ENCODE results near the gene FXR1. TPM values are rescaled to one million over a fixed set of nuclear protein-coding genes. Genes with fewer than 3 reads are reported as not detected.

Gene FXR1
- total and polyA plus RNA-seq, 4 donors = 18.6 to 72.9 (median 46.6) TPM

DNA sequence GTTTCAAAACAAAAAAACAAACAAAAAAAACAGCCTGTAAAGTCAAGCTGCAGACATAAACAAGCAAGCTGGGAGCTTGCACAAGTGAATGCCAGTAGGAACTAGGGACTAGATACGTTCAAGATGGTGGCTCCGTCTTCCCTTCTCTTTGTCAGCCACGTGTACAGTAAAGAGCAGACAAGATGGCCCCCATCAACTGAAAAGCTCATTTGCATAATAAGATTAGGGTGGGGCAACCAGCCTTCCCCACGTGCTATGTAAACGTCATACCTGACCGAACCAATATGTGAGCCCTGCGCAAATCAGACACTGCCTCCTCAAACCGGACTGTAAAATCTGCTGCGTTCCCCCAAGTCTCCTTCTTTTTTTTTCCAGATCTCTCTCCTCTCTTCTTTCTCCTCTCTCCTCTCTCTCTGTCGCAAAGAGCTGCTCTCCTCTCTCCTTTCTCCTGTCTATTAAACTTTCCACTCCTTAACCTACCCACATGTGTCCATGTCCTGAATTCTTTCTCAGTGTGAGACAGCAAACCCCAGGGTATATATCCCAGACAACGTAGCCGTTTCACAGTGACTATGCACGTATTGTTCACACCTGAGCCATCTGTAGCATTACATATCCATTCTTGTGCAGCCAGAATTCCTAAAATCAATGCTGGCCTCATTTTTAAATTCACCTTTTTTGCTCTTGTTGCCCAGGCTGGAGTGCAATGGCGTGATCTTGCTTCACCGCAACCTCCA is 31.2 kb upstream of the FXR1 start:
- TF ChIP-seq RXRA (IDR thresholded peaks at IDR 0.05) = no peak
- no peak for TF ChIP-seq JUND (IDR thresholded peaks at IDR 0.05)
- no peak for TF ChIP-seq HNF4A (conservative IDR thresholded peaks at IDR 0.05)
- TF ChIP-seq, protein P1, sequence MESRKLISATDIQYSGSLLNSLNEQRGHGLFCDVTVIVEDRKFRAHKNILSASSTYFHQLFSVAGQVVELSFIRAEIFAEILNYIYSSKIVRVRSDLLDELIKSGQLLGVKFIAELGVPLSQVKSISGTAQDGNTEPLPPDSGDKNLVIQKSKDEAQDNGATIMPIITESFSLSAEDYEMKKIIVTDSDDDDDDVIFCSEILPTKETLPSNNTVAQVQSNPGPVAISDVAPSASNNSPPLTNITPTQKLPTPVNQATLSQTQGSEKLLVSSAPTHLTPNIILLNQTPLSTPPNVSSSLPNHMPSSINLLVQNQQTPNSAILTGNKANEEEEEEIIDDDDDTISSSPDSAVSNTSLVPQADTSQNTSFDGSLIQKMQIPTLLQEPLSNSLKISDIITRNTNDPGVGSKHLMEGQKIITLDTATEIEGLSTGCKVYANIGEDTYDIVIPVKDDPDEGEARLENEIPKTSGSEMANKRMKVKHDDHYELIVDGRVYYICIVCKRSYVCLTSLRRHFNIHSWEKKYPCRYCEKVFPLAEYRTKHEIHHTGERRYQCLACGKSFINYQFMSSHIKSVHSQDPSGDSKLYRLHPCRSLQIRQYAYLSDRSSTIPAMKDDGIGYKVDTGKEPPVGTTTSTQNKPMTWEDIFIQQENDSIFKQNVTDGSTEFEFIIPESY (IDR thresholded peaks at IDR 0.05) = no peak
- no peak for TF ChIP-seq FOXA2 (IDR thresholded peaks at IDR 0.05)
- no peak for TF ChIP-seq RAD21 (IDR thresholded peaks at IDR 0.05)
- no peak for TF ChIP-seq NR2F2 (IDR thresholded peaks at IDR 0.05)
- no peak for TF ChIP-seq HNF4G (IDR thresholded peaks at IDR 0.05)
- TF ChIP-seq, protein P2, sequence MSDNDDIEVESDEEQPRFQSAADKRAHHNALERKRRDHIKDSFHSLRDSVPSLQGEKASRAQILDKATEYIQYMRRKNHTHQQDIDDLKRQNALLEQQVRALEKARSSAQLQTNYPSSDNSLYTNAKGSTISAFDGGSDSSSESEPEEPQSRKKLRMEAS (IDR thresholded peaks at IDR 0.05) = no peak
- TF ChIP-seq, protein P3, sequence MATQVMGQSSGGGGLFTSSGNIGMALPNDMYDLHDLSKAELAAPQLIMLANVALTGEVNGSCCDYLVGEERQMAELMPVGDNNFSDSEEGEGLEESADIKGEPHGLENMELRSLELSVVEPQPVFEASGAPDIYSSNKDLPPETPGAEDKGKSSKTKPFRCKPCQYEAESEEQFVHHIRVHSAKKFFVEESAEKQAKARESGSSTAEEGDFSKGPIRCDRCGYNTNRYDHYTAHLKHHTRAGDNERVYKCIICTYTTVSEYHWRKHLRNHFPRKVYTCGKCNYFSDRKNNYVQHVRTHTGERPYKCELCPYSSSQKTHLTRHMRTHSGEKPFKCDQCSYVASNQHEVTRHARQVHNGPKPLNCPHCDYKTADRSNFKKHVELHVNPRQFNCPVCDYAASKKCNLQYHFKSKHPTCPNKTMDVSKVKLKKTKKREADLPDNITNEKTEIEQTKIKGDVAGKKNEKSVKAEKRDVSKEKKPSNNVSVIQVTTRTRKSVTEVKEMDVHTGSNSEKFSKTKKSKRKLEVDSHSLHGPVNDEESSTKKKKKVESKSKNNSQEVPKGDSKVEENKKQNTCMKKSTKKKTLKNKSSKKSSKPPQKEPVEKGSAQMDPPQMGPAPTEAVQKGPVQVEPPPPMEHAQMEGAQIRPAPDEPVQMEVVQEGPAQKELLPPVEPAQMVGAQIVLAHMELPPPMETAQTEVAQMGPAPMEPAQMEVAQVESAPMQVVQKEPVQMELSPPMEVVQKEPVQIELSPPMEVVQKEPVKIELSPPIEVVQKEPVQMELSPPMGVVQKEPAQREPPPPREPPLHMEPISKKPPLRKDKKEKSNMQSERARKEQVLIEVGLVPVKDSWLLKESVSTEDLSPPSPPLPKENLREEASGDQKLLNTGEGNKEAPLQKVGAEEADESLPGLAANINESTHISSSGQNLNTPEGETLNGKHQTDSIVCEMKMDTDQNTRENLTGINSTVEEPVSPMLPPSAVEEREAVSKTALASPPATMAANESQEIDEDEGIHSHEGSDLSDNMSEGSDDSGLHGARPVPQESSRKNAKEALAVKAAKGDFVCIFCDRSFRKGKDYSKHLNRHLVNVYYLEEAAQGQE (IDR thresholded peaks at IDR 0.05) = no peak
- TF ChIP-seq FOXA1 (IDR thresholded peaks at IDR 0.05) = no peak
- TF ChIP-seq SP1 (IDR thresholded peaks at IDR 0.05) = no peak
- no peak for TF ChIP-seq YY1 (IDR thresholded peaks at IDR 0.05)
- TF ChIP-seq TAF1 (conservative IDR thresholded peaks at IDR 0.05) = no peak
- TF ChIP-seq, protein P4, sequence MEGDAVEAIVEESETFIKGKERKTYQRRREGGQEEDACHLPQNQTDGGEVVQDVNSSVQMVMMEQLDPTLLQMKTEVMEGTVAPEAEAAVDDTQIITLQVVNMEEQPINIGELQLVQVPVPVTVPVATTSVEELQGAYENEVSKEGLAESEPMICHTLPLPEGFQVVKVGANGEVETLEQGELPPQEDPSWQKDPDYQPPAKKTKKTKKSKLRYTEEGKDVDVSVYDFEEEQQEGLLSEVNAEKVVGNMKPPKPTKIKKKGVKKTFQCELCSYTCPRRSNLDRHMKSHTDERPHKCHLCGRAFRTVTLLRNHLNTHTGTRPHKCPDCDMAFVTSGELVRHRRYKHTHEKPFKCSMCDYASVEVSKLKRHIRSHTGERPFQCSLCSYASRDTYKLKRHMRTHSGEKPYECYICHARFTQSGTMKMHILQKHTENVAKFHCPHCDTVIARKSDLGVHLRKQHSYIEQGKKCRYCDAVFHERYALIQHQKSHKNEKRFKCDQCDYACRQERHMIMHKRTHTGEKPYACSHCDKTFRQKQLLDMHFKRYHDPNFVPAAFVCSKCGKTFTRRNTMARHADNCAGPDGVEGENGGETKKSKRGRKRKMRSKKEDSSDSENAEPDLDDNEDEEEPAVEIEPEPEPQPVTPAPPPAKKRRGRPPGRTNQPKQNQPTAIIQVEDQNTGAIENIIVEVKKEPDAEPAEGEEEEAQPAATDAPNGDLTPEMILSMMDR (IDR thresholded peaks at IDR 0.05; ENCODE audit: low read depth, low read length, missing input control) = no peak
- no peak for TF ChIP-seq EGR1 (IDR thresholded peaks at IDR 0.05; ENCODE audit: low read depth in 2 of 2)
- no peak for TF ChIP-seq GABPA (IDR thresholded peaks at IDR 0.05 in 1 of 2, conservative IDR thresholded peaks at IDR 0.05 in 1 of 2)
- TF ChIP-seq, protein P5, sequence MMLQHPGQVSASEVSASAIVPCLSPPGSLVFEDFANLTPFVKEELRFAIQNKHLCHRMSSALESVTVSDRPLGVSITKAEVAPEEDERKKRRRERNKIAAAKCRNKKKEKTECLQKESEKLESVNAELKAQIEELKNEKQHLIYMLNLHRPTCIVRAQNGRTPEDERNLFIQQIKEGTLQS (IDR thresholded peaks at IDR 0.05) = no peak

More for the DNA sequence above, 31.2 kb upstream of the FXR1 start:
- no peaks in the 10 kb centered on the region for H3K9me3 ChIP-seq (ENCODE audit: control insufficient read depth in 4 of 4, low read length in 3 of 4)
- H3K27me3 ChIP-seq (ENCODE audit: control insufficient read depth in 4 of 4, insufficient read depth in 4 of 4, low read length in 3 of 4) = no peaks in the 10 kb centered on the region
- DNase-seq (ENCODE audit: low spot score) = no peak
- H3K9ac ChIP-seq (ENCODE audit: low read depth in 1 of 2, low read length in 2 of 2) = no peak overlapping the region
- H3K4me3 ChIP-seq (ENCODE audit: low read depth in 1 of 3, low read length in 3 of 3) = no peak overlapping the region
- no peaks in the 10 kb centered on the region for H3K4me1 ChIP-seq (ENCODE audit: control insufficient read depth in 4 of 4, insufficient read depth in 4 of 4, low read length in 3 of 4)
- 85% methylated on average over 15 of the region's 15 CpGs for WGBS
- no peak overlapping the region for H3K27ac ChIP-seq (ENCODE audit: low read depth in 1 of 2, low read length in 2 of 2)
- H3K36me3 ChIP-seq (ENCODE audit: control insufficient read depth in 4 of 4, insufficient read depth in 3 of 4, low read depth in 1 of 4, low read length in 3 of 4) = no peaks in the 10 kb centered on the region
